BE2C (cell line): Measurements from ENCODE around the gene RGS6.

ENCODE experiments used
- DNase-seq: peaks from one replicate; pipeline ENCODE4 v3.0.0-alpha.2; 2020
- H3K27me3 ChIP-seq: fragments of 250-450 bp; sonication (Bioruptor Pico); 2 replicates; pipeline ENCODE4 v1.5.1; 2020; ENCODE audit warnings: mild to moderate bottlenecking
- H3K36me3 ChIP-seq: fragments of 250-450 bp; sonication (Bioruptor Pico); 2 replicates; pipeline ENCODE4 v1.5.1; 2020; ENCODE audit warnings: mild to moderate bottlenecking
- H3K4me1 ChIP-seq: fragments of 250-450 bp; sonication (Bioruptor Pico); 2 replicates; pipeline ENCODE4 v1.5.1; 2020
- H3K4me3 ChIP-seq: 2 replicates; pipeline ENCODE4 v1.5.1; 2011; ENCODE audit warnings: low read depth, low read length
- H3K9me3 ChIP-seq: fragments of 250-450 bp; sonication (Bioruptor Pico); 2 replicates; pipeline ENCODE4 v1.5.1; 2020
- CTCF ChIP-seq: IDR thresholded peaks from 2 replicates; pipeline ENCODE4 v1.5.1; 2012; ENCODE audit warnings: mild to moderate bottlenecking, low read depth, low read length

Gene RGS6

DNA sequence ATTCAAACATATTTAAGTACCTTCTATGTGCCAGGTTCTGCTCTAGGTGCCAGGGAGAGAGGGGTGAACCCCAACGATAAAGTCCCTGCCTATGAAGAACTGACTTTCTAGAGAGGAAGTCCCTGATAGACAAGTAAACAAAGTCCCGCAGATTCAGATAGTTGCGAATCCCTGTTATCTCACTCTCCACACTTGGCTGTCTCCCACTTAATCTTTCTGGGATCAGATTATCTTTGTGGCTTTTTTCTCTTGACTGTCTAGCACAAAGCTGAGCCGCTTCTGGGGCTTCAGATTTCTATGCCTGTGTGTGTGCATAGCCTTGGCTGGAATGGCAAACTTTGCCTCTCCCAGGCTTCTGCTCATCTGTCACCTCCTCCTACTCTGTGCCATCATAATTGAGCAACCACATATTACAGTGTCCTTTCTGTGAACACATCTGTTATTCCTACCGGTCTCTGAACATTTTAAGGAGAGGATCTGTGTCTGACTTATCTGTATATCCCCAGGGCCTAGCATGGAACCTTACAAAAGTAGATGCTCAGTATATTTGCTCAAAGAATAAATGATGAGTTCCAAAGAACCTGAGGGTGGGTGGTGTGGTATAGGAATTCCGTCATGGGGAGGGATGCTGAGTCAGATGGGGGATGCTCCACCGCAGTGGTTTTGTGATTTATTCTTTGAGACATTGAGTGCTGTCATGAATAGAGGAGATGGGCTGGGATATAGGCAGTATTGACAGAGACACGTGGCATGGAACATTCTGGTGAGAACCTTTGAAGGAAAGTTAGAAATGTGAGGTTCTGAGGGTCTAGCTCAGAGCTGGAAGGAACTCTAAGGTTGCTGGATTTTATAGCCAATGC, 28.5 kb downstream of the RGS6 start:
- H3K4me3 ChIP-seq, result no peak overlapping the region
- no peaks in the 10 kb centered on the region for H3K4me1 ChIP-seq
- H3K36me3 ChIP-seq, result no peaks in the 10 kb centered on the region
- no peak for DNase-seq
- TF ChIP-seq CTCF, result no peak
- no peaks in the 10 kb centered on the region; the same call in 1 of the 2 replicates for H3K27me3 ChIP-seq
- no peaks in the 10 kb centered on the region for H3K9me3 ChIP-seq

DNA sequence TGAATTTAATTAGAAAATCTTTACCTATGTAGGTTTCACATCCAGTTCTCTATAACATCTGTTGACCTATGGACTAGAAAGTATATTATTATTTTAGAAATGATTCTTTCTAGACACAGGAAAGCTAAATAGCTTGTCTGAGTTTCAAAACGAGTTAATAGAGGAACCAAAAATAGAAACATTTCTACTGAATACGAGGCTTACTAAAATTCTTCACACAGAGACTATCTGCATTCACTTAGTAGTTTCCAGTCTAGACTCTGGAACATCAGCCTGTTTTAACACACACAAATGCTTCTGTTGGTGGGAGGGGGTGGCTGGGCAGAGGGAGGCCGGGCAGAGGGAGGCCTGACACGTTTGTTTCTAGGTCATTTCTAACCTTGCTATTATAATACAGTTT, 29.7 kb downstream of the RGS6 start:
- Histone ChIP-seq H3K4me1 (no peaks in the 10 kb centered on the region), H3K4me3 (no peak overlapping the region), H3K27me3 (no peaks in the 10 kb centered on the region; the same call in 1 of the 2 replicates), H3K9me3 (no peaks in the 10 kb centered on the region), H3K36me3 (no peaks in the 10 kb centered on the region)
- no peak for TF ChIP-seq CTCF
- DNase-seq, result no peak

GRCh38 chr14:71964716-71965115, 32.5 kb downstream of the RGS6 start:
- DNase-seq, result no peak
- H3K27me3 ChIP-seq, result no peaks in the 10 kb centered on the region; the same call in 1 of the 2 replicates
- H3K36me3 ChIP-seq, result no peaks in the 10 kb centered on the region
- peaks cover 5% of the 10 kb centered on the region; the same call in 1 of the 2 replicates for H3K9me3 ChIP-seq
- no peak overlapping the region for H3K4me3 ChIP-seq
- H3K4me1 ChIP-seq, result no peaks in the 10 kb centered on the region
- TF ChIP-seq CTCF, result no peak

DNA sequence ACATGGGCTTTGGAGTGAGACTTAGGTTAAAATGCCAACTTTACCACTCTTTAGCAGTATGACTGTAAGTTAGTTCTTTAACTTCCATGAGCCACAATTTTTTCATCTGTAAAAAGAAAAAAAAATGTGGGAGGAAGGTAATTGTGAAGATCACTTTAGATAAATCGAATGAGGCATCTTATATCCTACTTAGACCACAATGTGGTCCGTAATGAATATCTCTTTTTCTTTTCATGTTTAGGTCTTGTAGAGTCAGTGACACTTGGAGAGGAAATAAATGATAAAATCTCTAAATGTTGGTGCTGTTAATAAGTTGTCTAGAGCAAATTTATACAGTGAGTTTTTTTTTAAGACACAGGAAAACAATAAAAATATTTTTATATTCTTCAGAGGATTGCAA, 34.3 kb downstream of the RGS6 start:
- H3K9me3 ChIP-seq, result peaks cover 5% of the 10 kb centered on the region; the same call in 1 of the 2 replicates
- H3K4me3 ChIP-seq, result no peak overlapping the region
- no peaks in the 10 kb centered on the region; the same call in 1 of the 2 replicates for H3K27me3 ChIP-seq
- H3K36me3 ChIP-seq, result no peaks in the 10 kb centered on the region
- no peak for DNase-seq
- TF ChIP-seq CTCF, result no peak
- no peaks in the 10 kb centered on the region for H3K4me1 ChIP-seq

- TF ChIP-seq CTCF, result no peak
- H3K9me3 ChIP-seq, result peaks cover 5% of the 10 kb centered on the region; the same call in 1 of the 2 replicates
- H3K4me1 ChIP-seq, result no peaks in the 10 kb centered on the region
- no peak for DNase-seq
- no peaks in the 10 kb centered on the region for H3K36me3 ChIP-seq
- H3K4me3 ChIP-seq, result no peak overlapping the region
- H3K27me3 ChIP-seq, result no peaks in the 10 kb centered on the region
These were observed 35.5 kb downstream of the RGS6 start for GRCh38 chr14:71967704-71968103.

GRCh38 chr14:71970272-71970671, 38.0 kb downstream of the RGS6 start:
- no peak for DNase-seq
- H3K9me3 ChIP-seq, result peaks cover 5% of the 10 kb centered on the region; the same call in 1 of the 2 replicates
- H3K4me3 ChIP-seq, result no peak overlapping the region
- H3K4me1 ChIP-seq, result no peaks in the 10 kb centered on the region
- no peak for TF ChIP-seq CTCF
- no peaks in the 10 kb centered on the region for H3K27me3 ChIP-seq
- no peaks in the 10 kb centered on the region for H3K36me3 ChIP-seq
